Measurements from ENCODE around the gene TMEM52B. TPM values are rescaled to one million over a fixed set of nuclear protein-coding genes. Genes with fewer than 3 reads are reported as not detected.

TMEM52B gene
- total and polyA plus RNA-seq, 2 experiments from 2014 or later: not detected

DNA sequence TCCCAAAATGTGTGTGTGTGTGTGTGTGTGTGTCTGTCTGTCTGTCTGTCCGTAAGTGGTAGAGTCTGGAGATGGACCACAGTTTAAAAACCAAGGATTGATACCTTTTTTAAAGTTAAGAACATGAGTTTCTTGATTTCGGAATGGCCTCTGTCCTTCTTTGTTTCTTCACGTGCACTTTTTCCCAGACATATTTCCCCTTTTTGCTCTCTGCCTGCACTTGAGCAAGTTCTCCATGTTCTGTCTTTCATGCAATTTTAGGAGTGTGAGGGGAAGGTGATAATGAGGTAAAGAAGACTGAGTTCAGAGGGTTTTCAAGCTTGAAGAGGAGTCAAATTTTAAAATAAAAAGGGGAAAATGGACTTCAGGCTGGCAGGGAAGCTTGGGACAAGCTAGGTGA is 19.6 kb upstream of the TMEM52B start:
- Mint-ChIP-seq H3K27ac (no peak overlapping the region), H3K9me3 (no peaks in the 10 kb centered on the region), H3K4me1 (peaks cover under 1% of the 10 kb centered on the region; the same call in 1 of the 3 replicates), H3K36me3 (ENCODE audit: low read depth) (no peaks in the 10 kb centered on the region), H3K27me3 (ENCODE audit: insufficient read depth, low read depth, poor library complexity) (no peaks in the 10 kb centered on the region), H3K4me3 (no peak overlapping the region)
- no peak overlapping the region for H3K4me2 ChIP-seq
- H3K27ac ChIP-seq (ENCODE audit: low read depth): no peak overlapping the region
- H3F3A ChIP-seq (replicated peaks; ENCODE audit: low read depth): no peaks in the 10 kb centered on the region
- H3K4me1 ChIP-seq (ENCODE audit: insufficient read depth): peaks cover 5% of the 10 kb centered on the region; the same call in 1 of the 2 replicates
- H2AFZ ChIP-seq: no peak overlapping the region
- H3K36me3 ChIP-seq (ENCODE audit: insufficient read depth): no peaks in the 10 kb centered on the region
- no peaks in the 10 kb centered on the region for H3K9me2 ChIP-seq (ENCODE audit: insufficient read depth)
- TF ChIP-seq POLR2AphosphoS5 (IDR thresholded peaks at IDR 0.05; ENCODE audit: low read depth): no peak
- no peak for TF ChIP-seq STAT1 (IDR thresholded peaks at IDR 0.05; ENCODE audit: unreplicated experiment)
- TF ChIP-seq, protein P1, sequence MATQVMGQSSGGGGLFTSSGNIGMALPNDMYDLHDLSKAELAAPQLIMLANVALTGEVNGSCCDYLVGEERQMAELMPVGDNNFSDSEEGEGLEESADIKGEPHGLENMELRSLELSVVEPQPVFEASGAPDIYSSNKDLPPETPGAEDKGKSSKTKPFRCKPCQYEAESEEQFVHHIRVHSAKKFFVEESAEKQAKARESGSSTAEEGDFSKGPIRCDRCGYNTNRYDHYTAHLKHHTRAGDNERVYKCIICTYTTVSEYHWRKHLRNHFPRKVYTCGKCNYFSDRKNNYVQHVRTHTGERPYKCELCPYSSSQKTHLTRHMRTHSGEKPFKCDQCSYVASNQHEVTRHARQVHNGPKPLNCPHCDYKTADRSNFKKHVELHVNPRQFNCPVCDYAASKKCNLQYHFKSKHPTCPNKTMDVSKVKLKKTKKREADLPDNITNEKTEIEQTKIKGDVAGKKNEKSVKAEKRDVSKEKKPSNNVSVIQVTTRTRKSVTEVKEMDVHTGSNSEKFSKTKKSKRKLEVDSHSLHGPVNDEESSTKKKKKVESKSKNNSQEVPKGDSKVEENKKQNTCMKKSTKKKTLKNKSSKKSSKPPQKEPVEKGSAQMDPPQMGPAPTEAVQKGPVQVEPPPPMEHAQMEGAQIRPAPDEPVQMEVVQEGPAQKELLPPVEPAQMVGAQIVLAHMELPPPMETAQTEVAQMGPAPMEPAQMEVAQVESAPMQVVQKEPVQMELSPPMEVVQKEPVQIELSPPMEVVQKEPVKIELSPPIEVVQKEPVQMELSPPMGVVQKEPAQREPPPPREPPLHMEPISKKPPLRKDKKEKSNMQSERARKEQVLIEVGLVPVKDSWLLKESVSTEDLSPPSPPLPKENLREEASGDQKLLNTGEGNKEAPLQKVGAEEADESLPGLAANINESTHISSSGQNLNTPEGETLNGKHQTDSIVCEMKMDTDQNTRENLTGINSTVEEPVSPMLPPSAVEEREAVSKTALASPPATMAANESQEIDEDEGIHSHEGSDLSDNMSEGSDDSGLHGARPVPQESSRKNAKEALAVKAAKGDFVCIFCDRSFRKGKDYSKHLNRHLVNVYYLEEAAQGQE (IDR thresholded peaks at IDR 0.05; ENCODE audit: unreplicated experiment): no peak
- TF ChIP-seq ZNF114 (CRISPR knock-in tag; IDR thresholded peaks at IDR 0.05): no peak
- no peak for TF ChIP-seq EZH2 (IDR thresholded peaks at IDR 0.05; ENCODE audit: low read depth, unreplicated experiment)
- TF ChIP-seq, protein P2, sequence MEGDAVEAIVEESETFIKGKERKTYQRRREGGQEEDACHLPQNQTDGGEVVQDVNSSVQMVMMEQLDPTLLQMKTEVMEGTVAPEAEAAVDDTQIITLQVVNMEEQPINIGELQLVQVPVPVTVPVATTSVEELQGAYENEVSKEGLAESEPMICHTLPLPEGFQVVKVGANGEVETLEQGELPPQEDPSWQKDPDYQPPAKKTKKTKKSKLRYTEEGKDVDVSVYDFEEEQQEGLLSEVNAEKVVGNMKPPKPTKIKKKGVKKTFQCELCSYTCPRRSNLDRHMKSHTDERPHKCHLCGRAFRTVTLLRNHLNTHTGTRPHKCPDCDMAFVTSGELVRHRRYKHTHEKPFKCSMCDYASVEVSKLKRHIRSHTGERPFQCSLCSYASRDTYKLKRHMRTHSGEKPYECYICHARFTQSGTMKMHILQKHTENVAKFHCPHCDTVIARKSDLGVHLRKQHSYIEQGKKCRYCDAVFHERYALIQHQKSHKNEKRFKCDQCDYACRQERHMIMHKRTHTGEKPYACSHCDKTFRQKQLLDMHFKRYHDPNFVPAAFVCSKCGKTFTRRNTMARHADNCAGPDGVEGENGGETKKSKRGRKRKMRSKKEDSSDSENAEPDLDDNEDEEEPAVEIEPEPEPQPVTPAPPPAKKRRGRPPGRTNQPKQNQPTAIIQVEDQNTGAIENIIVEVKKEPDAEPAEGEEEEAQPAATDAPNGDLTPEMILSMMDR (conservative IDR thresholded peaks at IDR 0.05; ENCODE audit: low read depth in 2 of 2): no peak
- TF ChIP-seq CREB1 (CRISPR knock-in tag; IDR thresholded peaks at IDR 0.05; ENCODE audit: low read depth): no peak
- TF ChIP-seq JUNB (IDR thresholded peaks at IDR 0.05; ENCODE audit: unreplicated experiment): no peak
- no peak for TF ChIP-seq ZNF331 (CRISPR knock-in tag; IDR thresholded peaks at IDR 0.05; ENCODE audit: low read depth)
- TF ChIP-seq EZH2phosphoT487 (IDR thresholded peaks at IDR 0.05; ENCODE audit: unreplicated experiment): no peak
- TF ChIP-seq, protein P3, sequence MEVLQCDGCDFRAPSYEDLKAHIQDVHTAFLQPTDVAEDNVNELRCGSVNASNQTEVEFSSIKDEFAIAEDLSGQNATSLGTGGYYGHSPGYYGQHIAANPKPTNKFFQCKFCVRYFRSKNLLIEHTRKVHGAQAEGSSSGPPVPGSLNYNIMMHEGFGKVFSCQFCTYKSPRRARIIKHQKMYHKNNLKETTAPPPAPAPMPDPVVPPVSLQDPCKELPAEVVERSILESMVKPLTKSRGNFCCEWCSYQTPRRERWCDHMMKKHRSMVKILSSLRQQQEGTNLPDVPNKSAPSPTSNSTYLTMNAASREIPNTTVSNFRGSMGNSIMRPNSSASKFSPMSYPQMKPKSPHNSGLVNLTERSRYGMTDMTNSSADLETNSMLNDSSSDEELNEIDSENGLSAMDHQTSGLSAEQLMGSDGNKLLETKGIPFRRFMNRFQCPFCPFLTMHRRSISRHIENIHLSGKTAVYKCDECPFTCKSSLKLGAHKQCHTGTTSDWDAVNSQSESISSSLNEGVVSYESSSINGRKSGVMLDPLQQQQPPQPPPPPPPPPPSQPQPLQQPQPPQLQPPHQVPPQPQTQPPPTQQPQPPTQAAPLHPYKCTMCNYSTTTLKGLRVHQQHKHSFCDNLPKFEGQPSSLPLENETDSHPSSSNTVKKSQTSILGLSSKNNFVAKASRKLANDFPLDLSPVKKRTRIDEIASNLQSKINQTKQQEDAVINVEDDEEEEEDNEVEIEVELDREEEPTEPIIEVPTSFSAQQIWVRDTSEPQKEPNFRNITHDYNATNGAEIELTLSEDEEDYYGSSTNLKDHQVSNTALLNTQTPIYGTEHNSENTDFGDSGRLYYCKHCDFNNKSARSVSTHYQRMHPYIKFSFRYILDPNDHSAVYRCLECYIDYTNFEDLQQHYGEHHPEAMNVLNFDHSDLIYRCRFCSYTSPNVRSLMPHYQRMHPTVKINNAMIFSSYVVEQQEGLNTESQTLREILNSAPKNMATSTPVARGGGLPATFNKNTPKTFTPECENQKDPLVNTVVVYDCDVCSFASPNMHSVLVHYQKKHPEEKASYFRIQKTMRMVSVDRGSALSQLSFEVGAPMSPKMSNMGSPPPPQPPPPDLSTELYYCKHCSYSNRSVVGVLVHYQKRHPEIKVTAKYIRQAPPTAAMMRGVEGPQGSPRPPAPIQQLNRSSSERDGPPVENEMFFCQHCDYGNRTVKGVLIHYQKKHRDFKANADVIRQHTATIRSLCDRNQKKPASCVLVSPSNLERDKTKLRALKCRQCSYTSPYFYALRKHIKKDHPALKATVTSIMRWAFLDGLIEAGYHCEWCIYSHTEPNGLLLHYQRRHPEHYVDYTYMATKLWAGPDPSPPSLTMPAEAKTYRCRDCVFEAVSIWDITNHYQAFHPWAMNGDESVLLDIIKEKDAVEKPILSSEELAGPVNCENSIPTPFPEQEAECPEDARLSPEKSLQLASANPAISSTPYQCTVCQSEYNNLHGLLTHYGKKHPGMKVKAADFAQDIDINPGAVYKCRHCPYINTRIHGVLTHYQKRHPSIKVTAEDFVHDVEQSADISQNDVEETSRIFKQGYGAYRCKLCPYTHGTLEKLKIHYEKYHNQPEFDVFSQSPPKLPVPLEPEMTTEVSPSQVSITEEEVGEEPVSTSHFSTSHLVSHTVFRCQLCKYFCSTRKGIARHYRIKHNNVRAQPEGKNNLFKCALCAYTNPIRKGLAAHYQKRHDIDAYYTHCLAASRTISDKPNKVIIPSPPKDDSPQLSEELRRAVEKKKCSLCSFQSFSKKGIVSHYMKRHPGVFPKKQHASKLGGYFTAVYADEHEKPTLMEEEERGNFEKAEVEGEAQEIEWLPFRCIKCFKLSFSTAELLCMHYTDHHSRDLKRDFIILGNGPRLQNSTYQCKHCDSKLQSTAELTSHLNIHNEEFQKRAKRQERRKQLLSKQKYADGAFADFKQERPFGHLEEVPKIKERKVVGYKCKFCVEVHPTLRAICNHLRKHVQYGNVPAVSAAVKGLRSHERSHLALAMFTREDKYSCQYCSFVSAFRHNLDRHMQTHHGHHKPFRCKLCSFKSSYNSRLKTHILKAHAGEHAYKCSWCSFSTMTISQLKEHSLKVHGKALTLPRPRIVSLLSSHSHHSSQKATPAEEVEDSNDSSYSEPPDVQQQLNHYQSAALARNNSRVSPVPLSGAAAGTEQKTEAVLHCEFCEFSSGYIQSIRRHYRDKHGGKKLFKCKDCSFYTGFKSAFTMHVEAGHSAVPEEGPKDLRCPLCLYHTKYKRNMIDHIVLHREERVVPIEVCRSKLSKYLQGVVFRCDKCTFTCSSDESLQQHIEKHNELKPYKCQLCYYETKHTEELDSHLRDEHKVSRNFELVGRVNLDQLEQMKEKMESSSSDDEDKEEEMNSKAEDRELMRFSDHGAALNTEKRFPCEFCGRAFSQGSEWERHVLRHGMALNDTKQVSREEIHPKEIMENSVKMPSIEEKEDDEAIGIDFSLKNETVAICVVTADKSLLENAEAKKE (CRISPR knock-in tag; IDR thresholded peaks at IDR 0.05): no peak
- TF ChIP-seq, protein P4, sequence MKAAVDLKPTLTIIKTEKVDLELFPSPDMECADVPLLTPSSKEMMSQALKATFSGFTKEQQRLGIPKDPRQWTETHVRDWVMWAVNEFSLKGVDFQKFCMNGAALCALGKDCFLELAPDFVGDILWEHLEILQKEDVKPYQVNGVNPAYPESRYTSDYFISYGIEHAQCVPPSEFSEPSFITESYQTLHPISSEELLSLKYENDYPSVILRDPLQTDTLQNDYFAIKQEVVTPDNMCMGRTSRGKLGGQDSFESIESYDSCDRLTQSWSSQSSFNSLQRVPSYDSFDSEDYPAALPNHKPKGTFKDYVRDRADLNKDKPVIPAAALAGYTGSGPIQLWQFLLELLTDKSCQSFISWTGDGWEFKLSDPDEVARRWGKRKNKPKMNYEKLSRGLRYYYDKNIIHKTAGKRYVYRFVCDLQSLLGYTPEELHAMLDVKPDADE (IDR thresholded peaks at IDR 0.05): no peak
- no peak for TF ChIP-seq NANOG (IDR thresholded peaks at IDR 0.05; ENCODE audit: borderline replicate concordance)
- no peaks in the 10 kb centered on the region for H3K27me3 ChIP-seq (ENCODE audit: insufficient read depth)
- H3K4me3 ChIP-seq: no peak overlapping the region
- H4K20me1 ChIP-seq (replicated peaks; ENCODE audit: insufficient read depth): no peaks in the 10 kb centered on the region
- DNase-seq (ENCODE audit: low spot score) (no peak), ATAC-seq (no peak)
- H3K79me2 ChIP-seq (replicated peaks; ENCODE audit: insufficient read depth): no peaks in the 10 kb centered on the region

Measured in GM23338 (cell line).